ENCODE results near the gene RBM14.

- TF ChIP-seq POLR2A (IDR thresholded peaks at IDR 0.05) (no peak), EP300 (IDR thresholded peaks at IDR 0.05) (no peak), CTCF (IDR thresholded peaks at IDR 0.05) (no peak)
These were observed 2.7 kb downstream of the RBM14 start for GRCh38 chr11:66619080-66619554.
